Measurements from ENCODE around the gene KRTAP2-1. TPM values are rescaled to one million over a fixed set of nuclear protein-coding genes. Genes with fewer than 3 reads are reported as not detected.
"Not testable (repeated sequence)": the region's sequence is repeated elsewhere in the genome, so short reads cannot be mapped to it uniquely, and the experiment has no call there.

KRTAP2-1 gene
- total RNA-seq, 2 experiments from 2014 or later: not detected

GRCh38 chr17:41013181-41013580 lies 33.9 kb downstream of the KRTAP2-1 start:
- Mint-ChIP-seq H3K4me3 (no peak overlapping the region), H3K9me3 (no peaks in the 10 kb centered on the region), H3K36me3 (no peaks in the 10 kb centered on the region), H3K27me3 (peaks cover 2% of the 10 kb centered on the region), H3K4me1 (no peaks in the 10 kb centered on the region), H3K27ac (no peak overlapping the region)
- no peak for DNase-seq
- POLR2A ChIA-PET: no interaction called here
- ATAC-seq (ENCODE audit: low read depth): no peak

- POLR2A ChIA-PET: no interaction called here
- no peaks in the 10 kb centered on the region for H3K36me3 Mint-ChIP-seq
- ATAC-seq (ENCODE audit: low read depth): no peak
Observed at GRCh38 chr17:41012326-41013120, 34.6 kb downstream of the KRTAP2-1 start.

GRCh38 chr17:41010441-41010840 lies 36.7 kb downstream of the KRTAP2-1 start:
- Mint-ChIP-seq H3K36me3 (no peaks in the 10 kb centered on the region), H3K4me1 (no peaks in the 10 kb centered on the region), H3K27me3 (peaks cover 2% of the 10 kb centered on the region), H3K9me3 (no peaks in the 10 kb centered on the region), H3K27ac (no peak overlapping the region), H3K4me3 (no peak overlapping the region)
- POLR2A ChIA-PET: no interaction called here
- no peak for DNase-seq
- ATAC-seq (ENCODE audit: low read depth): no peak

More at GRCh38 chr17:41012326-41013120, 34.6 kb downstream of the KRTAP2-1 start:
- DNase-seq: no peak
- H3K27ac Mint-ChIP-seq: no peak overlapping the region
- H3K9me3 Mint-ChIP-seq: no peaks in the 10 kb centered on the region
- no peaks in the 10 kb centered on the region for H3K4me1 Mint-ChIP-seq
- no peak overlapping the region for H3K4me3 Mint-ChIP-seq
- peaks cover 2% of the 10 kb centered on the region for H3K27me3 Mint-ChIP-seq

- ATAC-seq (ENCODE audit: low read depth) (no peak), DNase-seq (no peak)
- Mint-ChIP-seq H3K27me3 (peaks cover 2% of the 10 kb centered on the region), H3K4me1 (no peaks in the 10 kb centered on the region), H3K27ac (no peak overlapping the region), H3K9me3 (no peaks in the 10 kb centered on the region), H3K4me3 (no peak overlapping the region), H3K36me3 (no peaks in the 10 kb centered on the region)
- POLR2A ChIA-PET: no interaction called here
Observed at GRCh38 chr17:41009936-41010335, 37.2 kb downstream of the KRTAP2-1 start.

- Mint-ChIP-seq H3K27me3 (peaks cover 1% of the 10 kb centered on the region), H3K36me3 (no peaks in the 10 kb centered on the region), H3K9me3 (no peaks in the 10 kb centered on the region), H3K27ac (no peak overlapping the region), H3K4me1 (no peaks in the 10 kb centered on the region), H3K4me3 (no peak overlapping the region)
- DNase-seq (no peak), ATAC-seq (ENCODE audit: low read depth) (no peak)
- POLR2A ChIA-PET: no interaction called here
Observed at GRCh38 chr17:41009301-41009760, 37.8 kb downstream of the KRTAP2-1 start.

GRCh38 chr17:41008811-41009210 lies 38.3 kb downstream of the KRTAP2-1 start, which contains the start of gene KRTAP3-1:
Gene KRTAP3-1, minus strand, starts transcription at chr17:41009128. Its CDS starts 54 bp downstream, at chr17:41009074.
- no peak within 1 kb of the TSS for H3K27ac Mint-ChIP-seq
- H3K4me1 Mint-ChIP-seq: no peaks in the 10 kb centered on the region
- H3K4me3 Mint-ChIP-seq: no peak within 1 kb of the TSS
- POLR2A ChIA-PET: no interaction called here
- no peak for DNase-seq
- H3K27me3 Mint-ChIP-seq: peaks cover 4% of the 10 kb centered on the region
- no peaks in the 10 kb centered on the region for H3K36me3 Mint-ChIP-seq
- H3K9me3 Mint-ChIP-seq: no peaks in the 10 kb centered on the region
- no peak for ATAC-seq (ENCODE audit: low read depth)

- Mint-ChIP-seq H3K4me3 (no peak overlapping the region), H3K27ac (no peak overlapping the region), H3K36me3 (no peaks in the 10 kb centered on the region), H3K27me3 (peaks cover 7% of the 10 kb centered on the region), H3K4me1 (no peaks in the 10 kb centered on the region), H3K9me3 (no peaks in the 10 kb centered on the region)
- ATAC-seq (ENCODE audit: low read depth) (no peak), DNase-seq (no peak)
- POLR2A ChIA-PET: no interaction called here
Observed at GRCh38 chr17:41004397-41004796, 42.7 kb downstream of the KRTAP2-1 start.

GRCh38 chr17:41003926-41004325 lies 43.2 kb downstream of the KRTAP2-1 start:
- no peak overlapping the region for H3K4me3 Mint-ChIP-seq
- DNase-seq: no peak

GRCh38 chr17:41002814-41003213 lies 44.3 kb downstream of the KRTAP2-1 start:
- no peaks in the 10 kb centered on the region for H3K36me3 Mint-ChIP-seq
- DNase-seq: no peak
- no peak for ATAC-seq (ENCODE audit: low read depth)
- POLR2A ChIA-PET: no interaction called here
- H3K27me3 Mint-ChIP-seq: peaks cover 12% of the 10 kb centered on the region
- H3K27ac Mint-ChIP-seq: no peak overlapping the region
- no peaks in the 10 kb centered on the region for H3K4me1 Mint-ChIP-seq
- no peaks in the 10 kb centered on the region for H3K9me3 Mint-ChIP-seq
- H3K4me3 Mint-ChIP-seq: no peak overlapping the region

More at GRCh38 chr17:41003926-41004325, 43.2 kb downstream of the KRTAP2-1 start:
- H3K27ac Mint-ChIP-seq: no peak overlapping the region
- no peak for ATAC-seq (ENCODE audit: low read depth)
- no peaks in the 10 kb centered on the region for H3K4me1 Mint-ChIP-seq
- POLR2A ChIA-PET: no interaction called here
- no peaks in the 10 kb centered on the region for H3K36me3 Mint-ChIP-seq
- no peaks in the 10 kb centered on the region for H3K9me3 Mint-ChIP-seq
- peaks cover 11% of the 10 kb centered on the region for H3K27me3 Mint-ChIP-seq

GRCh38 chr17:41001795-41002194 lies 45.3 kb downstream of the KRTAP2-1 start:
- POLR2A ChIA-PET: no interaction called here
- no peak for DNase-seq
- ATAC-seq (ENCODE audit: low read depth): no peak
- peaks cover 18% of the 10 kb centered on the region for H3K27me3 Mint-ChIP-seq
- no peaks in the 10 kb centered on the region for H3K9me3 Mint-ChIP-seq
- no peak overlapping the region for H3K4me3 Mint-ChIP-seq
- no peaks in the 10 kb centered on the region for H3K36me3 Mint-ChIP-seq
- no peak overlapping the region for H3K27ac Mint-ChIP-seq
- no peaks in the 10 kb centered on the region for H3K4me1 Mint-ChIP-seq

GRCh38 chr17:40999563-40999962 lies 47.6 kb downstream of the KRTAP2-1 start, which contains the start of gene KRTAP3-2:
Gene KRTAP3-2, minus strand, starts transcription at chr17:40999906. Its CDS starts 53 bp downstream, at chr17:40999853.
- H3K9me3 Mint-ChIP-seq; H3K27ac Mint-ChIP-seq; H3K36me3 Mint-ChIP-seq; H3K4me1 Mint-ChIP-seq; DNase-seq; ATAC-seq (ENCODE audit: low read depth); H3K4me3 Mint-ChIP-seq; POLR2A ChIA-PET: not testable (repeated sequence)
- H3K27me3 Mint-ChIP-seq: peaks cover 27% of the 10 kb centered on the region

GRCh38 chr17:40997361-40997760 lies 49.8 kb downstream of the KRTAP2-1 start:
- DNase-seq: no peak
- POLR2A ChIA-PET: no interaction called here
- Mint-ChIP-seq H3K4me3 (no peak overlapping the region), H3K4me1 (no peaks in the 10 kb centered on the region), H3K27me3 (peaks cover 27% of the 10 kb centered on the region), H3K9me3 (no peaks in the 10 kb centered on the region), H3K36me3 (no peaks in the 10 kb centered on the region), H3K27ac (no peak overlapping the region)
- ATAC-seq (ENCODE audit: low read depth): no peak

- DNase-seq (no peak), ATAC-seq (ENCODE audit: low read depth) (no peak)
- Mint-ChIP-seq H3K36me3 (no peaks in the 10 kb centered on the region), H3K4me3 (no peak overlapping the region), H3K9me3 (no peaks in the 10 kb centered on the region), H3K27ac (no peak overlapping the region), H3K27me3 (peaks cover 28% of the 10 kb centered on the region), H3K4me1 (no peaks in the 10 kb centered on the region)
- POLR2A ChIA-PET: no interaction called here
Observed at GRCh38 chr17:40996829-40997228, 50.3 kb downstream of the KRTAP2-1 start.

All from activated naive CD8-positive, alpha-beta T cell treated with anti-CD3 and anti-CD28 coated beads, Interleukin-2, amount 10 ng/mL, durations not matched to agents 7 days and 5 days (primary cell).